Measurements from ENCODE around the gene KLHDC7A. TPM values are rescaled to one million over a fixed set of nuclear protein-coding genes. Genes with fewer than 3 reads are reported as not detected.

KLHDC7A gene
- total and polyA plus RNA-seq, 10 of the 15 experiments (the other 5 are each of a cell fraction or from before 2014, with no cell fraction given): not detected

- ChIA-PET CTCF (no interaction called here), POLR2A (no interaction called here), RAD21 (ENCODE audit: unreplicated experiment) (no interaction called here), SMC1A (ENCODE audit: uncharacterized antibody, unreplicated experiment) (no interaction called here)
- FAIRE-seq (no peak), DNase-seq (ENCODE audit: low read depth, low spot score) (no peak), ATAC-seq (no peak)
- 15% methylated on average over 7 of the region's 7 CpGs for WGBS (ENCODE audit: insufficient coverage, insufficient replicate concordance, low lambda C conversion rate, missing lambda C conversion rate)
- H3K27me3 ChIP-seq (replicated peaks in 1 of 2; ENCODE audit: control insufficient read depth in 2 of 2, insufficient read depth in 2 of 2, low read length in 1 of 2): no peaks in the 10 kb centered on the region
- no peak overlapping the region for H2AFZ ChIP-seq (ENCODE audit: control insufficient read depth, low read depth, low read length)
- no peak overlapping the region for H3K4me2 ChIP-seq (ENCODE audit: control insufficient read depth, insufficient read depth)
- in situ Hi-C loops (cut with MboI): no loop called here
- no peaks in the 10 kb centered on the region for H4K20me1 ChIP-seq (ENCODE audit: control insufficient read depth, insufficient read depth)
- H3K79me2 ChIP-seq (ENCODE audit: control insufficient read depth, insufficient read depth, low read length): no peaks in the 10 kb centered on the region
- BruUV-seq (replicated peaks): no TSS peak
- no peaks in the 10 kb centered on the region for H3K36me3 ChIP-seq (ENCODE audit: control insufficient read depth in 2 of 2, insufficient read depth in 2 of 2, low read length in 1 of 2)
- no peaks in the 10 kb centered on the region for H3K4me1 ChIP-seq (ENCODE audit: control insufficient read depth, insufficient read depth, low read length)
- H3K9me3 ChIP-seq (replicated peaks; ENCODE audit: control insufficient read depth, insufficient read depth, low read length): no peaks in the 10 kb centered on the region
- H3K4me3 ChIP-seq: no peak overlapping the region
- intact Hi-C loops (cut with micrococcal nuclease; ENCODE audit: unreplicated experiment): no loop called here
- TF ChIP-seq MXI1 (IDR thresholded peaks at IDR 0.05; ENCODE audit: low read depth, low read length): no peak
- no peak for TF ChIP-seq RAD51 (IDR thresholded peaks at IDR 0.05)
- TF ChIP-seq KLF5 (IDR thresholded peaks at IDR 0.05; ENCODE audit: partially characterized antibody): no peak
- H3K9ac ChIP-seq (ENCODE audit: control insufficient read depth, insufficient read depth, low read length): no peak overlapping the region
- no peak overlapping the region for H3K27ac ChIP-seq (ENCODE audit: control insufficient read depth, insufficient read depth)
Measured at GRCh38 chr1:18466676-18467075, 14.1 kb upstream of the KLHDC7A start.

DNA sequence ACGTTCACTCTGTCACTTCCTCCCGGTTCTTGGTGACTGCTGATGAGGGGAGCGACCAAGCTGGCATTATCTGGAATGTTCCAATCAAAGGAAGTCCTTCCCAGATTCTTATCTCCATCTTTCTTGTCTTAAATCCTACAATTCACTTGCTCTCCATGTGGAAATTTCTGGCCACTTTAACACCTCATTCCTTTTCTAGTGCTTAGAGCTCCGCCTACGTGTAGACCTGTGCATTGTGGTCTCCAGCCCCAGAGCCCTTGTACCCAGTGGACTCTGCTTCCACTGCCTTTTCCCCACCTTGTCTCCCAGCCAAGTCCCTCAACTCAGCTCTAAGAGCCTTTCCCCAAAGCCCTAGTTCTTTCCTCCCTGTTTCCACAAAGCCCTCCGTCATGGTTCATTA is 12.2 kb upstream of the KLHDC7A start:
- FAIRE-seq: no peak
- no peaks in the 10 kb centered on the region for H3K36me3 ChIP-seq (ENCODE audit: control insufficient read depth in 2 of 2, insufficient read depth in 2 of 2, low read length in 1 of 2)
- ChIA-PET POLR2A (no interaction called here), CTCF (no interaction called here), SMC1A (ENCODE audit: uncharacterized antibody, unreplicated experiment) (no interaction called here), RAD21 (ENCODE audit: unreplicated experiment) (no interaction called here)
- H3K27ac ChIP-seq (ENCODE audit: control insufficient read depth, insufficient read depth): no peak overlapping the region
- no peak overlapping the region for H2AFZ ChIP-seq (ENCODE audit: control insufficient read depth, low read depth, low read length)
- no peaks in the 10 kb centered on the region for H4K20me1 ChIP-seq (ENCODE audit: control insufficient read depth, insufficient read depth)
- no peaks in the 10 kb centered on the region for H3K27me3 ChIP-seq (replicated peaks in 1 of 2; ENCODE audit: control insufficient read depth in 2 of 2, insufficient read depth in 2 of 2, low read length in 1 of 2)
- no peak for DNase-seq (ENCODE audit: low read depth, low spot score)
- H3K9me3 ChIP-seq (replicated peaks; ENCODE audit: control insufficient read depth, insufficient read depth, low read length): no peaks in the 10 kb centered on the region
- ATAC-seq: no peak
- no TSS peak for BruUV-seq (replicated peaks)
- TF ChIP-seq ZNF24 (IDR thresholded peaks at IDR 0.05) (no peak), BMI1 (IDR thresholded peaks at IDR 0.05; ENCODE audit: borderline replicate concordance) (no peak), CEBPB (IDR thresholded peaks at IDR 0.05; ENCODE audit: borderline replicate concordance in 1 of 2, low read depth in 2 of 2, low read length in 2 of 2) (no peak), CBX3 (IDR thresholded peaks at IDR 0.05; ENCODE audit: borderline replicate concordance, low read depth) (no peak), NR2C1 (IDR thresholded peaks at IDR 0.05) (no peak), SUZ12 (IDR thresholded peaks at IDR 0.05; ENCODE audit: unreplicated experiment) (no peak), POLR2AphosphoS2 (IDR thresholded peaks at IDR 0.05; ENCODE audit: low read depth, low read length) (no peak), EED (IDR thresholded peaks at IDR 0.05; ENCODE audit: low read depth) (no peak), SREBF1 (IDR thresholded peaks at IDR 0.05; ENCODE audit: low read length) (no peak), JUNB (IDR thresholded peaks at IDR 0.05) (no peak), PRDM15 (CRISPR knock-in tag; IDR thresholded peaks at IDR 0.05) (no peak), CHD4 (IDR thresholded peaks at IDR 0.05) (no peak), FOXM1 (IDR thresholded peaks at IDR 0.05; ENCODE audit: low read depth, low read length) (no peak), RFX5 (IDR thresholded peaks at IDR 0.05; ENCODE audit: low read depth, low read length) (no peak), ATF7 (IDR thresholded peaks at IDR 0.05; ENCODE audit: low read depth) (no peak), IKZF1 (conservative IDR thresholded peaks at IDR 0.05) (no peak)
- H3K9ac ChIP-seq (ENCODE audit: control insufficient read depth, insufficient read depth, low read length): no peak overlapping the region
- no peaks in the 10 kb centered on the region for H3K4me1 ChIP-seq (ENCODE audit: control insufficient read depth, insufficient read depth, low read length)
- intact Hi-C loops (cut with micrococcal nuclease; ENCODE audit: unreplicated experiment): no loop called here
- no peak overlapping the region for H3K4me2 ChIP-seq (ENCODE audit: control insufficient read depth, insufficient read depth)
- H3K4me3 ChIP-seq: no peak overlapping the region
- no peaks in the 10 kb centered on the region for H3K79me2 ChIP-seq (ENCODE audit: control insufficient read depth, insufficient read depth, low read length)
- WGBS (ENCODE audit: insufficient coverage, insufficient replicate concordance, low lambda C conversion rate, missing lambda C conversion rate): 15% methylated on average over 6 of the region's 6 CpGs
- in situ Hi-C loops (cut with MboI): no loop called here

All from GM12878 (cell line).